GM18502 (cell line): Measurements from ENCODE around the gene MTERF1.
"Not testable (repeated sequence)": the region's sequence is repeated elsewhere in the genome, so short reads cannot be mapped to it uniquely, and the experiment has no call there.

ENCODE experiments used
- ATAC-seq: cut with Tn5 transposase; IDR thresholded peaks from one replicate; pipeline ENCODE4 v1.9.1; 2021; ENCODE audit warnings: mild to moderate bottlenecking; ENCODE audit not compliant: unreplicated experiment, poor library complexity

MTERF1 gene

DNA sequence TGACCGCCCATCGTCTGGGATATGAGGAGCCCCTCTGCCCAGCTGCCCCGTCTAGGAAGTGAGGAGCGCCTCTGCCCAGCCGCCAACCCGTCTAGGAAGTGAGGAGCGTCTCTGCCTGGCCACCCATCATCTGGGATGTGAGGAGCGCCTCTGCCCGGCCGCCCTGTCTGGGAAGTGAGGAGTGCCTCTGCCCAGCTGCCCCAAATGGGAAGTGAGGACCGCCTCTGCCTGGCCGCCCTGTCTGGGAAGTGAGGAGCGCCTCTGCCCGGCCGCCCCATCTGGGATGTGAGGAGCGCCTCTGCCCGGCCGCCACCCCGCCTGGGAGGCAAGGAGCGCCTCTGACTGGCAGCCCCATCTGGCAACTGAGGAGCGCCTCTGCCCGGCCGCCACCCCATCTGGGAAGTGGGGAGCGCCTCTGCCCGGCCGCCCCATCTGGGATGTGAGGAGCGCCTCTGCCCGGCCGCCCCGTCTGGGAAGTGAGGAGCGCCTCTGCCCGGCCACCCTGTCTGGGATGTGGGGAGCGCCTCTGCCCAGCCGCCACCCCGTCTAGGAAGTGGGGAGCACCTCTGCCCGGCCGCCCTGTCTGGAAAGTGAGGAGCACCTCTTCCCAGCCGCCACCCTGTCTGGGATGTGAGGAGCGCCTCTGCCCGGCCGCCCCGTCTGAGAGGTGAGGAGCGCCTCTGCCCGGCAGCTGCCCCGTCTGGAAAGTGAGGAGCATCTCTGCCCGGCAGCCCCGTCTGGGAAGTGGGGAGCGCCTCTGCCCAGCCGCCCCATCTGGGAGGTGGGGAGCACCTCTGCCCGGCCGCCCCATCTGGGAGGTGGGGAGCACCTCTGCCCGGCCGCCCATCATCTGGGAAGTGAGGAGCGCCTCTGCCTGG, 7.1 kb upstream of the MTERF1 start:
- not testable (repeated sequence) for ATAC-seq

DNA sequence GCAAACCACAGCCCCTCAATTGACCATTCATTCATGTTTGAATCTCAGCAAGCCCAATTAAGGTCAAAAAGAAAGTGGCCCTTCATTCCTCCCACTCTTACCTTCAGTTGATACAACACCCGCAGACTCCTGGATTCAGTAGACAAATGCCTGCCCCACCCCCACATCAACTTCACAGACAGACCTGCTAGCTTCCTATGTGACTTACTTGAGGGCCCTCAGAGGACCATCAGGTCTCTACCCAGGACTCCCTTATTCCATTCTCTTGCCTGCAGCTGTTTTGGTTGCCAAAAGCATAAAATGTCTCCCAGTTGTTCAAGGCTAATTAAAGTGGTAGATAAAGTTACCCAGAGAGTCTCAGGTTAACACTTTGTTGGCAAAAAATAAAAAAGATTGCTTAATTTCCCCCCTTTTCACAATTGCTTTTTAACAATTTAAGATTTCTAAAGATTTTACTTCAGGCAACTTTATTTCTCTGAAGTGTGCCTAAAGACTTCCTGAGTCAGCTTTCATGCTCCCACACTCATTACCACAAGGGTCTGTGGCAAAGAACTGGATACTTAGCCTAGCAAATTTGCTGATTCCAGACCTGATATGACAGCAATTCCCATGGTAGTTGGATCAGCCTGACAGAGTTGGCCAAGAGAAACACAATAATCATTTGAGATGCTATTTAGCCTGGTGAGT, 3.3 kb upstream of the MTERF1 start:
- ATAC-seq = no peak

DNA sequence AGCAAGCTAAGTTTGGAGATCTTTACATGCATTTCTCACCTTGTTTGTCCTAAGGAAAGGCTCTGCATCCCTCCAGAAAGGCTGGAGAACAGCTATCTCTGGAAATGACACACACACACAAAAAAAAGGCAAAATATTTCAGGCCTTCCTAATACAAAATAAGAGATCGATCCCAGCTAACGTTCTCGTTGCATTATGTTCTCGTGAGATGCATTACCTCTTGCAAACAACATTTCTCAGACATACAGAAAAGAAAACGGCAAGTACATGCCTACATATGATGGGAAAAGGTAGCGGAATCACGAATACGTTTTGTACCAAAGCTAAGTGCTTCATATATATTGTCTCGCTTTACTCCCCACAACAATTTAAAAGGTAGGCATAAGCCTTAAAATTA, 488 bp downstream of the MTERF1 start:
- peak; percentile 7 for ATAC-seq

DNA sequence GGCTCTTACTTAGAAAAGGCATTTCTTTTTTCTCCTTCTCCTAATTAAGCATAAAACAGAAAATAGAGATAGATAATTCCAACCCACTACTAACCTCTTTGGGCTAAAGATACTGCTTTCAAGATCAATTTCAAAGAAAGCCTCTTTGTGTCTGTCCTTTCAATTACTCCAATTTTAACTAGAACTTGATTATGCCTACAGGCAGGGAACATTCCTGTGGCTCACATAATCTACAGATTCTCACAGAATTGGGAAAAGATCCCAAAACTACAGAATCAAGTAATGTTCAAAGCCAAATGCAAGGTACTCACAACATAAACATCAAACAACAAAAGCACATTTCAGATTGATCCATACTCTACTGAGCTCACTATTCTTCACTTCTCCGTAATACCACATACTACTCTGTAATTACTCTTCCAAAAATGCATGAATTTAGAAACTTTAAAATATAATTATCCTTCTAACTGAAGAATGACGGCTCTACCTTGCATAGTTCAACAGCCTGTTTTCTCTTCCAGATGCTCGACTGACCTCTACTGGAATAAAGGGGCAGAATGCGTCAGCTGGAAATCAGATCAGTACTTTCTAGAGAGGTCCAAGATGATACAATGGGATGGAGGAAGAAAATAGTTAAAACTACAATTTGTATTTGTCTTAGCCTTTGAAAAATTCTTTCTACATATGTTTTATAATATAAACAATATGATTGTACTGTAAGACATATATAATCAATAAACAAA, 3.9 kb downstream of the MTERF1 start:
- ATAC-seq = no peak

DNA sequence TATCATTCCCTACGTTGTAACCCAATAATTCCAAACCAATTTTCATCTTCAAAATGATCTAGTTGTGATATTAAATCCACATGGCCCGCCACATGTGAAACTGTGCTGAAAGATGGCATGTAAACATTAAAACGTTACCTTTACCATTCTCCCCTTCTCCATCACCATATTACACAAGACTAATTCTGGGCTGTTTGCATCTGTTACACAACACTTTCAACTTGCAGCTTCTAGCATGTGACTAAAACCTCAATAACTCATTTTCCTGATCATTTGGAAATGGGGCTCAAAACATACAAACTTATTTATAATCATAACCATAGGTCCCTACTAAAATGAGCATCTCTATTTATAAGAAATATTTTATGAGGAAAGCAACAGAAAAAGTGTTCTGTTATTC, 4.7 kb downstream of the MTERF1 start:
- no peak for ATAC-seq

DNA sequence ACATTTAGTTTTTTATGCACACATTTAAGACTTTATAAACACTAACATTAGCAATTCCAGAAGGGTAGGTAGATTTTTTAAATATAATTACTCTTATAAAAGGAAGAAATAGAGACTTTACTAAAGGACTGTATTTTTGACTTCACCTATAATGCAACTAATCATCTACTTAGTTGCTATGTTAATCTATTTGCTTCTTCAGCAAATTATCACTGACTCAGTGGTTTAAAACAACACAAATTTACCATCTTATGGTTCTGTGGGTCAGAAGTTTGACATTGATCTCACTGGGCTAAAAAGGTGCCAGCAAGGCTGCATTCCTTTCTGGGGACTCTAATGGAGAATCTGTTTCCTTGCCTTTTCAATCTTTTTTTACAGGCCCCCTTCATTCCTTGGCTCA, 7.6 kb downstream of the MTERF1 start:
- ATAC-seq = no peak

DNA sequence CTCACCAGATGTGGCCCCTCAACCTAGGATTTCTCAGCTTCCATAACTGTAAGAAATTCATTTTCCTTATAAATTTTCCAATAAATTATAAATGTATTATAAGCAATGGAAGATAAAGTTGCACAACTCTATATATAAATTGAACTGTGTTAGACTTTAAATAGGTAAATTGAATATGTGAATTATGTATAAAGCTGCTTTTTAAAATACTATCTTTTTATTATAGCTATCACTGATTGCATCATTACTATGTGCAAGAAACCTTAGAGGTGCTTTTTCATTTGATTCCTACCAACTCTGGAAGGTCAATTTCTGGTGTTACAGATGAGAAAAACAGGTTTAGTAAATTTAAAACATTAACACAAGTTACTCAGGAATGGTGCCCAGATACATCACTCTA, 8.4 kb downstream of the MTERF1 start:
- ATAC-seq = no peak

DNA sequence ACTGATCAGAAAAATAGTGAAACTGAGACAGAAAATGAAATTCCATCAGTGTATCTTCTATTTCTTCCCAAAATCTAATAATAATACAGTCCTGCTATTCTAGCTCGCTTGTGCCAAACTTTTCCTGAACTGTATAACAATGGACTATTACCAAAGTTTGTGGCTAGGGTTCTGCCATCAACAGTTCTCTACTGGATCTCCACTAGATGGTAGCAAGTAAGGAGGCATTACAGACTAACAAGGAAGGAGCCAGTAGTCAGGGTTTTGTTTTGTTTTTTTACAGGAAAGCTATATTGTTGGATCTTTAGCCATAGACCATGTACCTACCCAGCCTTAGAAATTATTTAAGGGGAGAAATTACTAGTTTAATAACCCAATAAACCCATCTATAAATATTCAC, 10.8 kb downstream of the MTERF1 start:
- ATAC-seq = no peak

DNA sequence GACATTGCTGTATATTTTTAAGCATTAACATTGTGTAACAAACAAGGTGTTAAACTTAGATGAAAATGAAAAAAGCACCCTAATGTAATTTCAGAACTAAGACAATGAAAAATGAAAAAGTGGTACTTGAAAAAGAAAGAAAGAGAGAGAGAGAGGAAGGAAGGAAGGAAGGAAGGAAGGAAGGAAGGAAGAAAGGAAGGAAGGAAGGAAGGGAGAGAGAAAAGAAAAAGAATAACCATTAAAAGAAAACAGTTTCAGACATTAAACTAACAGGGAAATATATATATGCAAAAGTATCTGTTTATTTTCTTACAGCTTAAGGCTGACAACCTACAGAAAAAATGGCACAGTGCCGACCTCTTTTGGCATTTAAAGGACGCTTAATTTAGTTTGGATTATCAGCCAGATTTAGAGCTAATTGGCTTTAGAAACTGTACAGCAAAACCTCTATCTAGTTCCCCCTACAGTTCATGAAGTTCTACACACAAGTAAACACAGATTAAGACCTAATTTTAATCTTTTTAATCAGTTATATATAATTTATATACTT, 13.8 kb downstream of the MTERF1 start:
- ATAC-seq = no peak

DNA sequence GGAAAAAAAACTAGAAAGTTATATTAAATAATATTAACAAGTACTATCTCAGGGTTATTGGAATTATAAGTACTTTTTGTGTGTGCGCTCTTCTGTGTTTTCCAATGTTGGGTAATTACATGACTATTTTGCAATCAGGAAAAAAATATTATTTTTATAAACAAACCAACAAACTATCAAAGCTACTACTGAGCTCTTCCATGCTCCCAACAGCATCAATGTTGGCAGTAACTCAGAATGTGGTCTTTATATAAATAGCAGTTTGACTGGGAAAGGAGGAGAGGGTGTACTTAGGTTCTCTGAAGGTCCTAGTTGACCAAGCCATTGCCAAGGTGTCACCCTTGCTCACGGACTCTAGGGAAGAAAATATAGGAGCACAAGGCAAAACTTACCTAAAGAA, 15.0 kb downstream of the MTERF1 start:
- ATAC-seq = no peak

DNA sequence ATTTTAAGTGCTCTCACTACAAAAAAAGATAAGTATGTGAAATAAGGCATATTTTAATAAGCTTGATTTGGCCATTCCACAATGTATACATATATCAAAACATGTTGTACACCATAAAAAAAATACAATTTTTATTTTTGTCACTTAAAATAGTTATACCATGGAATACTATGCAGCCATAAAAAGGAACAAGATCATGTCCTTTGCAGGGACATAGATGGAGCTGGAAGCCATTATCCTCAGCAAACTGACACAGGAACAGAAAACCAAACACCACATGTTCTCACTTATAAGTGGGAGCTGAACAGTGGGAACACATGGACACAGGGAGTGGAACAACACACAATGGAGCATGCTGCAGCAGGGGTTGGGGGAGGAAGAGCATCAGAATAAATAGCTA, 15.9 kb downstream of the MTERF1 start:
- ATAC-seq = not testable (repeated sequence)

DNA sequence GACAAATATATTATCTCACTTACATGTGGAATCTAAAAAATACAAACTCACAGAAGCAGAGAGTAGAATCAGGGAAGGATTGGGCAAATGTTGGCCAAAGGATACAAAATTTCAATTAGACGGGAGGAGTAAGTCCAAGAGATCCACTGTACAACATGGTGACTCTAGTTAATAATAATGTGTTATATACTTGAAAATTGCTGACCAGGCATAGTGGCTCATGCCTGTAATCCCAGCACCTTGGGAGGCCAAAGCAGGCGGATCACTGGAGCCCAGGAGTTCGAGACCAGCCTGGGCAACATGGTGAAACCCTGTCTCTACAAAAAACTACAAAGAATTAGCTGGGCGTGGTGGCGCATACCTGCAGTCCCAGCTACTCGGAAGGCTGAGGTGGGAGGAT, 16.4 kb downstream of the MTERF1 start:
- ATAC-seq = no peak

DNA sequence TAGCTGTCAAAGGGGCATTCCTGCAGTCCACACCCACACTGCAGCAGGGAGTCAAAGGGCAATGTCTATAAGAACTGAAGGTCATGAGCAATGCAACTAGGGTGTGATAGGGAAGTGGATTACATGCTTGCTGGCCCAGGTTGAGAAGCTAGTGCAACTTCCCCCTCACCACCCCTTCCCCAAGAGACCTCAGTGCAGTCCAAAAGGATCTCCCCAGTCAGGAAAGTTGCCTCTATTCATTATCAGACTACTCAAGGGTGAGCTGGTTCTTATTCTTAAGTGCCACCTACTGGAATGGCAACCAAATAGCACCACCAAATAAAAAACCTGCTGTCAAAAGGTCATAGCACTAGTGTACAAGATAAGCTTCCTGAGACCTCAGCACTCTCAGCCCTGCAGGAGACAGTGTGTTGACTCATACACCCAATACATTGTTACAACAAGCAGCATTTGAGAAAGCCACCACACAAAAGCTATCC, 28.2 kb downstream of the MTERF1 start:
- peak; percentile 86 for ATAC-seq

DNA sequence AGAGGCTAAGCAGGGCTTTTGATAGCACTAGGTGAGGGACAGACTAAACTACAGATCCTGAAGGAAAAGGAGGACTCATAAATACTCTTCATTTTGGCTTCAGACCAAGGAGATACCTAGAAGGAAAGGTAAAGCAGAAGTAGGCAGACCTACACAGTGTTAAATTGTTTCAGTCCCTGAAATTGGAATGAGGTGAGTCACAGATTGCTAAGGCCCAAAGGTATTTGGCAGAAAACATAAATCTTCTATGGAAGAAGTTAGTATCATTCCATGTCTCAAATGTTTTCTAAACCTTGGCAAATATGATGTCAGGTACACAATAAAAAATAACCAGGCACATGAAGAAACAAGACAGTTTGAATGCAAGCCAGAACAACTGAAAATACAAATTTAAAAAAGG, 30.0 kb downstream of the MTERF1 start:
- ATAC-seq = no peak

DNA sequence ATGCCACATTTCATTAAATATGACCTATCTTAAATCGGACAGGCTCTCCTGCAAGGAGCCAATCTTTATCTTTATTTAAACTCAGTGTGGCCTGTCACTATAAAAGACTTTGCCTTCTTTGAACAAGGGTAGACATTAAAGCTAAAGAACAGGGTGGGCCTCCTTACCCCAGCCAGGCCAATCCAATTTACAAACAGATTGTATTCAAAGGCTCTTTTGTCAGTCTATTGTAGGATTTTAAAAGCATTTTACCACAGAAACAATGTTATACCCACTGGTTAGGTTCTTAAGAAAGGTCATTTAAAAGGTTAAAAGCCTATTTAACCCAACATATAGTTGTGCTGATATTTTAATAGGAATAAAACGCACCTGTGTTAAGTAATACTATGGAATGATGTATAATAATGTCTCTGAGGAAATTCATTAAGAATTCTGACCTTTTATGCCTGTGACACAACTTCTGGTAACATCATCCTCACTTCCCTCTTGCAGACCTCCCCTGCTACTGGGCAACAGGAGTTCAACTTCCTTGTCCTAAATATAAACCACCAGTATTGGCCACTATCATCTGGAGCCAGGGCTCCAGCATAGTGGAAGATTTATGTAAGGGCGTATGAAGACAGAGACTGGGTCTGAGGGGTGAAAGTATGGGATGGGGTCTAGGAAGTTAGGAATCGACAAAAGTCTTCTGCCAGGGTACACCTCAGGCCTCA, 32.5 kb downstream of the MTERF1 start:
- ATAC-seq = no peak

DNA sequence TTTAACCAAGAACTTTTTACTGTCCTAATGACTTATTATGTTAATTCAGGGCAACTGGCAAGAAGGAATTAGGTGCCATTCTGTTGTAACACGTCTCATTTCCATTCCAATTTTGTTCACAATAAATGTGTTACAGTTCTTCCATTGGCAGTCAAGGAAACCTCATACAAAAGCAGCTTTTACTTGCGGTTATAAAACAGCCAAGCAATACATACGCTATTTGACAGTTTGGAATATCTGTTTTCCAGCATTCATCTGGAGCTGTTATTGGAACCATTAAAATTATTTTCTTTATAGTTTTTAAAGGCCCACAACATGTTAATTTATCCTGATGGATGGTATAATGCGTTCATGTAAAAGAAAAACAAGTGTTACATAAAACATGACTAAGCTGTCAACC, 33.3 kb downstream of the MTERF1 start:
- no peak for ATAC-seq

DNA sequence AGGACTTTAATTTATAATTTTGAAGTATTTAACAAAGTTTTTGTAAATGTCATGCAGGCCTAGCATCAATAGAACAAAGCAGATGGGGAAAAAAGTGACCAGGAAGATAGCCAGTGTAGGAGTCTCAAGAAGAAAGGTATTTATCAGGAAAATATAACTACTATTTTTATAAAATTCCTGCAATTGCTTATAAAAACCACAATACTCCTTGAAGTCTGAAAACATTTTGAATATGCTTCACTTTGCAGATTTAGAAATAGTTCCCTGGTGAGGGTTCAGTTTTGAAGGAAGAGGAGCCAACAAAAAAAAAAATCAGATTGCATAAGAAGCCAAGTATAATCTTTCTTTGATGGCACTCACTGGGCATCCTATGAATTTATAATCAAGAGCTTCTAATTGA, 34.1 kb downstream of the MTERF1 start:
- no peak for ATAC-seq

DNA sequence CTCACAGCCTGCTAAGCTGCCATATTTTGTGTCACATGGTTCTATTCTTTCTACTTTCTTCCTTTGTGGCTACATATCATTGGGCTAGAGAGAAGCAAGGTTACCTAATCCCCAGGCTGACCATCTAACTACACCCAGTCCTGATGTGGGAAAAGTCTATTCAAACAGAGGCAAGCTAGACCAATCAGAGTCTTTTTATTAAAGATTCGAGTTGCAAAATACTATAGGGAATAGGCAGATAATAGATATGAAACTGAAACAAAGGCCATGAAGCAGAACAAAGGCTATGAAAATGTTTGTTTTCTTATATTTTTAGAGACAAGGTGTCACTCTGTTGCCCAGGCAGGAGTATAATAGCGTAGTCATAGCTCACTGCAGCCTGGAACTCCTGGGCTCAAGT, 36.7 kb downstream of the MTERF1 start:
- ATAC-seq = peak; percentile 93

DNA sequence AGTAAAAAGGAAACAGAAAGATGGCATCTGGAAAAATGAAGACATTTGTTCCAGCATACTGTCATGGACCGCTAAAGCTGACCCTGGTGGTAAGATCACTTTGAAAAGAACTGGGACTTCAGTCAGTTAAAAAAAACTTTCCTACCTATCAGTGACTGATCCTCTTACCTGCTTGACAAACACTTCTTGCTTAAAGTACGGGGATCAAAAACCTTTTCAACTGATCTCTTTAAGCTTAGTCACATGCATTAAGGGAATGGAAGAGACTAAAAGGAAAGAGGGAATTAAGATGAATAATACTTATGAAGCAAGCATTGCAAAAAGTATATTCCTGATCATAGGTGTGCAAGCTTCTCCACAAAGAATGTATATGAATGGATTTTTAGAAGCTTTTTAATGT, 42.1 kb downstream of the MTERF1 start:
- ATAC-seq = no peak

DNA sequence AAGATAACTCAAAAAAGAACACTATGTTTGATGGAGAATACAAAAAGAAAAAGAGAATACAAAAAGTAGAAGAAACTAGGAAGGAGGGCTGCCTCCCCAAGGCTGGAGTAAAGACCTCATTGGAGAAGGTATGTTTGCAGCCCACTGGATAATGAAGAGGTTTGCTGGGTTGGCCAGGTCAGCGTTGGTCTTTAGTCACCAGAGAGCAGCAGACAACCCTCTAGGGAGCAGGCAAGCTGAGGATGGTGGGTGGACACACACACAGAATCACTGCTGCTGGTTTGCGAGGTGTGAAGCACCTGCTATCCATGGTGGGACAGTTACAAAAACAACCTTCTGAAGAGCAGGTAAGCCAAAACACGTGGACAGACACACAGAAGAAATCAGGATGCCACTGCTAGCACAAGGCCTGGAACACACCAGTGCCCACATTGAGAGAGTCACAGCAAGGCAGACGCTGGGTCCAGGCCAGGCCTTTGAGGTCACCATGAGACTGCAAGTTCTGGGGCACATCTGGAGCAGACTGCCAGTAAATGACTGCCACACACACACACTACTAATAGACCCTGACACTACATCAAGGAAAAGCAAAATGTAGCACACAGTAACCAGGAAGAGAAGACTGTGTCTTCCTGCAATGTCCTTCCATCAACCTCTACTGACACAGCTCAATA, 43.0 kb downstream of the MTERF1 start:
- ATAC-seq = no peak
